Measurements from ENCODE around the gene DNAH6.
"Not testable (repeated sequence)": the region's sequence is repeated elsewhere in the genome, so short reads cannot be mapped to it uniquely, and the experiment has no call there.

Gene DNAH6

DNA sequence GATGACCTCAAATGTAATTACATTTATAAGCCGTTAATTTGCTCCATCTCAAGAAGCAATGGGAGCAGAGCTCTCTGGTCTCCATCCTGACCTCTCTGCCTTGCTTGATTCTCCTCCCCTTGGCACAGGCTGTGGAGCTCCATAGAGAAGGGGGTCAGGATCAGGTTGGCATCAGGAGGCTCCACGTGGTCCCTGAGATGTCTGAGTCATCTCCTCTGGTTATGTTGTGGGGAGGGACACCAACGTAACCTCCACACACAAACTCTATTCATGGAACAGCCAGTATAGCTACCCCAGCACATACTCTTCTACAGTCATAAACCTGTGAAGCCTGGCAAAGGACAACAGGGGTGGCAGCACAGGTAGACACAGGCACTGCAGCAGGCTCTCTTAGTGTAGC lies 335.6 kb downstream of the DNAH6 start:
- TF ChIP-seq GATA1 (IDR thresholded peaks at IDR 0.05; ENCODE audit: low read depth, low read length) (no peak), POLR2A (IDR thresholded peaks at IDR 0.05; ENCODE audit: low read length) (no peak)
- DNase-seq, result no peak

DNA sequence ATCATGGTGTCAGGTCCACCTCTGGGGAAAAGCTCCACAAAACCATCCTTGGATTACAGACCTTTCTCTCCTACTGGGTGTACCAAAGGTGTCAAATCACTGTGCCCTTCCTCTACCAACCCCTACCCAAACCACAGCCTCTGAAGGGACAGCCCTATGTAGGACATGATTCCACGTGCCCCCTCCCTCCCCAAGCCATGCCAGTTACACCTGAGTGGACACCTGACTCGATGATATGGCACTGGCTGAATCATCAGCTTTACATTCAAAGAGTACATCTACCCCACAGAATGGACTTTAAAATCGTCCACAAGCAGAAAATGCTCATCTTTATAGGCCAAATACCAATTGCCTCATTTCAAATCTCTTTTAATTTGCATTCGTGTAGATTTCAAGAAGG lies 338.6 kb downstream of the DNAH6 start:
- TF ChIP-seq POLR2A (IDR thresholded peaks at IDR 0.05; ENCODE audit: low read length) (no peak), GATA1 (IDR thresholded peaks at IDR 0.05; ENCODE audit: low read depth, low read length) (no peak)
- DNase-seq, result no peak

DNA sequence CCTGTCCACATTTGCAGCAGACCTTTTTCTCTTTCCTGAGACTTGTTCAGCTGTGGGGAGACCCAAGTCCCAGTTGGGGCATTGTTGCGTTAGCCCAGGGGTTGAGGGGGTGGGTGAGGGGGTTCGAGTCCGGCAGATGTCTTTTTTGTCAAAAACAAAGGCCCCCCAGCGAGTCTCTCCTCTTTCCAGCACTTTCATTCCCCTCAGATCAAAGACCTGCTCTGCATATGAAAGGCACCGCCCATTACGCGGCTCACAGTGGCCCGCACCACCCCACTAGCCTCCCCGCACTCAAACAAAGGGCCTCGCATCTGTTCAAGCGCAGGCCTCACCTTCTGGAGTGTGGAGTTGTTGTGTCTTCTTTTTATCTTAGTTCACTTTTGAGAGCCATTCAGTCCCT lies 339.4 kb downstream of the DNAH6 start:
- TF ChIP-seq GATA1 (IDR thresholded peaks at IDR 0.05; ENCODE audit: low read depth, low read length) (no peak), POLR2A (IDR thresholded peaks at IDR 0.05; ENCODE audit: low read length) (no peak)
- DNase-seq, result no peak

DNA sequence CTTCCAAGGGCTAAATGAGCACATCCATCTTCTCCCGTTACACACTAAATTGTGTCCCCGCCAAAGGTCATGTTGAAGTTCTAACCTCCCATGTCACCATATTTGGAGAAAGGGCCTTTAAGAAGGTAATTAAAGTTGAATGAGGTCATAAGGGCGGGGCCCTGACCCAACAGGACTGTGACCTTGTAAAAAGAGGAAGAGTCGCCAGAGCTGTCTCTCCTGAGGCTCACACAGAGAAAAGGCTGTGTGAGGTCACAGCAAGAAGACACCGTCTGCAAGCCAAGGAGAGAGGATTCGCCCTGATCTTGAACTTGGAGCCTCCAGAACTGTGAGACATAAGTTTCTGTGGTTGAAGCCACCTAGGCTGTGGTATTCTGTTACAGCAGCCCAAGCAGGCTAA lies 340.5 kb downstream of the DNAH6 start:
- no peak for DNase-seq
- TF ChIP-seq POLR2A (IDR thresholded peaks at IDR 0.05; ENCODE audit: low read length) (no peak), GATA1 (IDR thresholded peaks at IDR 0.05; ENCODE audit: low read depth, low read length) (no peak)

DNA sequence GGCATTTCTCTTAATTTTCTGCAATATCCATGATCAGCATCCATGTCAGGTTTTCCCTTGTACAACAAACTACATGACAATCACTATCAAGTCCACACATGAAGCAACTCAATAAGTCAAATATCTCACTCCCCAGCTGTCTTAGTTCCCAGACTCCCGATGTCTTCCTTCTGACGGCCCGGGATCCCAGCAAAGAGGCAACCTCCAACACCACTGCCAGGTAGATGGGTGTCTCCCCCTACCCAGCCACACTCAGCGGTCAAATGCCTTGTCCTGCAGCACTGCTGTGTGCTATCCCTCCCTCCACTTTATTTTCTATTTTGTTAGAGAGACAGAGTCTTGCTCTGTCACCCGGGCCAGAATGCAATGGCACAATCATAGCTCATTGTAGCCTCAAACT lies 341.3 kb downstream of the DNAH6 start:
- no peak for TF ChIP-seq GATA1 (IDR thresholded peaks at IDR 0.05; ENCODE audit: low read depth, low read length)
- TF ChIP-seq POLR2A (IDR thresholded peaks at IDR 0.05; ENCODE audit: low read length), result no peak
- DNase-seq, result no peak

DNA sequence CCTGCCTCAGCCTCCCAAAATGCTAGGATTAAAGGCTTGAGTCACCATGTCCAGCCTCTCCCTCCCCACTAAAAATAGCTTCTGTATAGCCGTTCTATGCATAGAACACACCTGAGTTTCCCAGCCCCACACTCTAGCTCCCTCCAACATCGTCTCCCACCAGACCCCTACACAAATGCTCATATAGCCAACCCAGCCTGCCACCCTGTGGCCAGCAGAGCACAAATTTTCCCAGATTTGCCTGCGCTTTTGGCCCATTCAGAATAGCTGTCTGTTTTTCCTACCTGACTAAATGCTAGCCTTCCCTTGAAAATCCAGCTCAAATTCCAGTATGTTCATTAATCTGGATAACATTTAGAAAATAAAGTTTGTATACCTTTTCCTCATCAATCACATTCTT lies 341.8 kb downstream of the DNAH6 start:
- TF ChIP-seq POLR2A (IDR thresholded peaks at IDR 0.05; ENCODE audit: low read length), result no peak
- no peak for TF ChIP-seq GATA1 (IDR thresholded peaks at IDR 0.05; ENCODE audit: low read depth, low read length)
- DNase-seq, result no peak

DNA sequence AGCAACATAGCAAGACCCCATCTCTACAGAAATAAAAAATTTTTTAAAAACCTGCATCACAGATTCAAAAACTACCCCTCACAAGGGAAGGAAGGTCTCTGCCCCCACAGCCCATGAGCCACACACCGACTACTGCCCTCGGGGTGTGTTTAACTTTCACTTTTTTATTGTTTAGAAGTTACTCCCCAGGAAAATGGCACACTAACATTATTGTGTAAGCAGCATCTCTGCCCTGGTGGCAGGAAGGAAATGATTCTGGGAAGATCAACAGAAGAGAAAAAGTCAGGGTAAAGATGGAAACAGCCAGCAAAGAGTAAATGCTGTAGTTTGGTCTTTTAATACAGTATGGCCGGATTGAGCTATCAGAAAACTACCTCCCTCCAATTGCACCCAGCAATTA lies 342.6 kb downstream of the DNAH6 start:
- no peak for DNase-seq
- TF ChIP-seq POLR2A (IDR thresholded peaks at IDR 0.05; ENCODE audit: low read length) (no peak), GATA1 (IDR thresholded peaks at IDR 0.05; ENCODE audit: low read depth, low read length) (no peak)

DNA sequence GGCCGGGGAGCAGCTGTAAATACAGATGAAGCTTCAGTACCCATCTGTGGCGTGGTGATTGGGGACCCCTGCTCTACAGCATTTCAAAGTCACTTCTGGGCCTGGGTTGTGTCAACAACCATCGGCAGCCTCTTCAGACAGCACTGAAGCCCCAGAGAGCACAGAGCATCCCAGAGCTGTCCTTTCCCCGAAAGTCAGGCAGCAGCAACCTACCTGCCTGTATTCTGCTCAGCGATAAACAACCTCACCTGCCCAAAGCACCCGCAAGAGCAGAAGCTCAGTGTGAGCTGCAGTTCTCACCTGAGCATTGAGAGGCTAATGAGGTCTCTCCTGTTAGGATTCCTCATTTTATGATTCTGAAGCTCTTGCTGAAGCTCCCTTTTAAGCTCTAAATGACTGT lies 345.2 kb downstream of the DNAH6 start:
- DNase-seq, result no peak
- no peak for TF ChIP-seq GATA1 (IDR thresholded peaks at IDR 0.05; ENCODE audit: low read depth, low read length)
- TF ChIP-seq POLR2A (IDR thresholded peaks at IDR 0.05; ENCODE audit: low read length), result no peak

DNA sequence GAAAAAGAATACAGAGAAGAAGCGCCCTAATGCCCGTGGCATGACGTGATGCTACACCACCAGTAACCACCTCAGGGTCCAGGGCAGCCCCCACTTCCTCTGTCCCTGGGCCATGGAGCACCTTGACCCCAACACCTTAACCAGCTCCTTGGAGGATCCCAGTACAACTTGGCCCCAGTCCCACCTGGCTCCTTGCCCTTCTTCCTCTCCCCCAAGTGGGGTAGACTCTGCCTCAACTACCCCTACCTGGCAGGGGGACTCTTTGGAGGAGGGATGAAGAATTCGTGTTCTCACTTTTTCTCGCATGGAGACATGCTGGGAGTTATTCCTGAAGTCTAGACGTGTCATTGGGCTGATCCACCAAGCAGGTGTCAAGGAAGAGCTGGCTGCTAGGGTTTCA lies 345.7 kb downstream of the DNAH6 start:
- DNase-seq, result no peak
- TF ChIP-seq GATA1 (IDR thresholded peaks at IDR 0.05; ENCODE audit: low read depth, low read length), result no peak
- no peak for TF ChIP-seq POLR2A (IDR thresholded peaks at IDR 0.05; ENCODE audit: low read length)

DNA sequence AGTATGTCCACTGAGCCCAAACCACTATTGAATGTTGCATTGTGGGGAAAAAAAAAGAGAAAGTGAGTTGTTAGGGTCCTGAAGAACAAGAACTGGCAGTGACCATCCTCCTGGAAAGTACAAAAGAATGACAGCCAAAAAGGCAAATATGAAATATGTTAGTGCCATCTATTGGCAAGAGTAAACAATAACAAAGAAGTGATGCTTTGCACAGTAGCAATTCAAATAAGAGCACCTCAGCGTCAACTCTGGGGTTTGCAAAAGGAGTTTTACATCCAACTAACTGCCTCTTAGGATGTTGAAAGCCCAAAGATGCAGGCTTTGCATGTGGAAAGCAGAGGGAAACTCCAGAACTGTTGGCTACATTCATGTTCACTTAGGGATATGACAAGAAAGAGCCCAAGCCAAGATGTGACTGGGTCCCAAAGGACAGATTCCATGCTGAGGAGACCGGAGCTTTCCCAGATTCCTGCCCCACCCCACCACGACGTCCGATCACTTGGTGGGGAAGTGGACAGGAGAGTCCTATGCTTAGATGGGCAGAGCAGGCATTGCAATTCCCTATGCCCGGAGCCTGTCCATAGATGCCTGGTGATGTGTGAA lies 349.0 kb downstream of the DNAH6 start:
- peak in 1 of 2 experiments; percentile 7 for DNase-seq
- TF ChIP-seq POLR2A (IDR thresholded peaks at IDR 0.05; ENCODE audit: low read length) (no peak), GATA1 (IDR thresholded peaks at IDR 0.05; ENCODE audit: low read depth, low read length) (no peak)

DNA sequence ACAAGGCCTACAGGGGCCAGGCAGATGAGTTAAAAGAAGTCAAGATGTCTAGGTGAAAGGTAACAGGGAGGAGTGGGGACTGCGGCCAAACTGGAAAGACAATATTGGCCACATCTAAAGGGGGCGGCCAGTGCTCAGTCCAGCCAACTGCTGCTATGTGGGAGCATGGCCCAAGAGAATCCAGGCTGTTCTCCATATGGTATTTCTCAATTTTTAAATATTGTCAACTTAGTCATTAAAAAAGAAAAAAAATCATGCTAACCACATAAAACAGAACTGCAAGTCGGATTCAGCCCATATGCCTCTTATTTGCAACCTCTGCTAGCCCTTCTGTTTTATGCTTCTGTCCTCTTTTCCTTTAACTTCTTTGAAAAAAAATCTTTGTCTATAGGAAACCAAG lies 349.8 kb downstream of the DNAH6 start:
- no peak for DNase-seq
- no peak for TF ChIP-seq POLR2A (IDR thresholded peaks at IDR 0.05; ENCODE audit: low read length)
- no peak for TF ChIP-seq GATA1 (IDR thresholded peaks at IDR 0.05; ENCODE audit: low read depth, low read length)

DNA sequence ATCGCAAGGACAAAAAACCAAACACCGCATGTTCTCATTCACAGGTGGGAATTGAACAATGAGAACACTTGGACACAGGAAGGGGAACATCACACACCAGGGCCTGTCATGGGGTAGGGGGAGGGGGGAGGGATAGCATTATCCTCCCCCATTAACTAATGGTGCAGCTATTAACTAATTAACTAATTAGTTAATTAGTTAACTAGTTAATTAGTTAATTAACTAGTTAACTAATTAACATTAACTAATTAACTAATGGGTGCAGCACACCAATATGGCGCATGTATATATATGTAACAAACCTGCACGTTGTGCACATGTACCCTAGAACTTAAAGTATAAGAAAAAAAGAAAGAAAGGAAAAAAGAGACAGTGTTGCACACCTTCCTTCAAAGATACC lies 352.0 kb downstream of the DNAH6 start:
- not testable (repeated sequence) for DNase-seq

All from erythroblast (primary cell).